Activated CD4-positive, alpha-beta T cell treated with anti-CD3 and anti-CD28 coated beads for 1 hour (primary cell): ENCODE data around the gene DOK3.

Experiments used
- DNase-seq: peaks from one replicate; pipeline ENCODE4 v3.0.0-alpha.2; 2020

Gene DOK3

GRCh38 chr5:177462021-177462670, 47.5 kb downstream of the DOK3 start:
- DNase-seq, result no peak

- DNase-seq, result no peak
These were observed 49.6 kb downstream of the DOK3 start for GRCh38 chr5:177459819-177460628.

GRCh38 chr5:177459357-177459756, 50.3 kb downstream of the DOK3 start:
- no peak for DNase-seq

- DNase-seq, result no peak
These were observed 50.7 kb downstream of the DOK3 start for GRCh38 chr5:177458912-177459350.

- DNase-seq, result no peak
These were observed 51.6 kb downstream of the DOK3 start for GRCh38 chr5:177457852-177458681.

- DNase-seq, result no peak
These were observed 52.4 kb downstream of the DOK3 start for GRCh38 chr5:177456976-177457851.

GRCh38 chr5:177456591-177456964, 53.0 kb downstream of the DOK3 start:
- DNase-seq, result no peak

GRCh38 chr5:177455661-177456590, 53.7 kb downstream of the DOK3 start:
- DNase-seq, result peak; percentile 90

- DNase-seq, result peak; percentile 89
These were observed 54.5 kb downstream of the DOK3 start for GRCh38 chr5:177455036-177455660.

- peak; percentile 90 for DNase-seq
These were observed 55.1 kb downstream of the DOK3 start for GRCh38 chr5:177454397-177455035.

GRCh38 chr5:177453852-177454396, 55.7 kb downstream of the DOK3 start:
- no peak for DNase-seq

GRCh38 chr5:177452688-177453638, 56.7 kb downstream of the DOK3 start:
- no peak for DNase-seq
